ENCODE measurements around the gene RBP2. TPM values are rescaled to one million over a fixed set of nuclear protein-coding genes. Genes with fewer than 3 reads are reported as not detected.

The RBP2 gene
- total and polyA plus RNA-seq, 2 of the 8 experiments (the other 6 are each of a cell fraction or from before 2014, with no cell fraction given): not detected

- Histone ChIP-seq H3K4ac (replicated peaks; ENCODE audit: insufficient read length, low read depth, low read length) (no peak overlapping the region), H2BK15ac (ENCODE audit: low read length) (no peak overlapping the region), H2BK12ac (ENCODE audit: low read depth, low read length) (no peak overlapping the region), H3K27ac (ENCODE audit: low read depth, low read length) (no peak overlapping the region), H3K36me3 (ENCODE audit: control insufficient read depth in 2 of 4, insufficient read depth in 4 of 4, low read length in 3 of 4) (no peaks in the 10 kb centered on the region), H2AK5ac (ENCODE audit: low read depth, low read length) (no peak overlapping the region), H3K4me1 (replicated peaks in 1 of 4; ENCODE audit: control insufficient read depth in 3 of 4, insufficient read depth in 4 of 4, low read length in 3 of 4) (peaks cover 7 to 9% (median 8%) of the 10 kb centered on the region in 4 experiments; a peak in 4 of 7 replicates), H3K23me2 (ENCODE audit: low read depth, low read length) (no peaks in the 10 kb centered on the region), H3K9me3 (ENCODE audit: insufficient read depth in 2 of 2, low read depth in 1 of 2, low read length in 1 of 2) (no peaks in the 10 kb centered on the region), H3K27me3 (replicated peaks in 1 of 4; ENCODE audit: control insufficient read depth in 3 of 4, extremely low read depth in 1 of 4, insufficient read depth in 3 of 4, low read length in 3 of 4) (no peaks in the 10 kb centered on the region), H4K5ac (ENCODE audit: insufficient read length, low read depth, low read length) (no peak overlapping the region), H3K18ac (ENCODE audit: extremely low read depth, low read length) (no peak overlapping the region), H3K79me2 (ENCODE audit: control insufficient read depth in 1 of 2, insufficient read depth in 2 of 2, low read length in 2 of 2) (no peaks in the 10 kb centered on the region), H3K4me2 (ENCODE audit: insufficient read depth in 1 of 2, low read depth in 2 of 2, low read length in 2 of 2) (no peak overlapping the region), H3K14ac (ENCODE audit: insufficient read length) (no peak overlapping the region), H3K79me1 (ENCODE audit: low read depth, low read length) (no peaks in the 10 kb centered on the region), H2AFZ (ENCODE audit: low read length) (no peak overlapping the region), H3K23ac (ENCODE audit: insufficient read length) (no peak overlapping the region), H3K4me3 (ENCODE audit: extremely low read depth in 1 of 4, insufficient read depth in 2 of 4, low read depth in 3 of 4, low read length in 4 of 4) (no peak overlapping the region), H3K9ac (replicated peaks in 1 of 4; ENCODE audit: extremely low read depth in 1 of 4, low read depth in 3 of 4, low read length in 3 of 4) (no peak overlapping the region), H4K8ac (ENCODE audit: extremely low read depth, insufficient read depth, low read length) (no peak overlapping the region), H2BK20ac (ENCODE audit: low read length) (no peak overlapping the region), H4K20me1 (replicated peaks in 1 of 2; ENCODE audit: control insufficient read depth in 1 of 2, insufficient read depth in 2 of 2, low read length in 2 of 2) (no peaks in the 10 kb centered on the region), H4K91ac (replicated peaks; ENCODE audit: insufficient read length, low read length) (no peak overlapping the region), H3K56ac (replicated peaks; ENCODE audit: insufficient read length, low read depth, low read length) (no peak overlapping the region), H2BK120ac (replicated peaks; ENCODE audit: low read depth, low read length) (no peak overlapping the region), H2BK5ac (ENCODE audit: low read depth, low read length) (no peak overlapping the region)
- no peak for DNase-seq (ENCODE audit: low read depth in 1 of 2, low spot score in 2 of 2)
- ChIA-PET POLR2A (ENCODE audit: partially characterized antibody) (interaction anchor here (0.8 to 0.9 kb wide), 2 partner anchors 72 to 82 kb away, joined by 3 read pairs; no protein-coding TSS in a partner anchor), CTCF (ENCODE audit: partially characterized antibody) (interaction anchor here (0.7 kb wide), 1 partner anchor 22 kb away, joined by 3 read pairs; no protein-coding TSS in a partner anchor)
- no peak for FAIRE-seq
- TF ChIP-seq PHF8 (conservative IDR thresholded peaks at IDR 0.05; ENCODE audit: low read depth, low read length) (no peak), RFX5 (IDR thresholded peaks at IDR 0.05; ENCODE audit: borderline replicate concordance, low read depth, low read length) (no peak), GTF2F1 (IDR thresholded peaks at IDR 0.05; ENCODE audit: borderline replicate concordance, low read depth, low read length) (no peak), SAP30 (IDR thresholded peaks at IDR 0.05; ENCODE audit: insufficient read depth, insufficient replicate concordance, low read length) (no peak), TCF12 (IDR thresholded peaks at IDR 0.05; ENCODE audit: low read depth, low read length) (no peak), E2F6 (IDR thresholded peaks at IDR 0.05) (no peak), SIX5 (IDR thresholded peaks at IDR 0.05; ENCODE audit: low read depth, low read length) (no peak), RAD21 (IDR thresholded peaks at IDR 0.05 in 1 of 2, conservative IDR thresholded peaks at IDR 0.05 in 1 of 2; ENCODE audit: low read depth in 2 of 2, low read length in 2 of 2) (no peak), TBP (IDR thresholded peaks at IDR 0.05; ENCODE audit: low read depth, low read length) (no peak), POLR2AphosphoS5 (IDR thresholded peaks at IDR 0.05; ENCODE audit: low read depth, low read length) (no peak), TEAD4 (IDR thresholded peaks at IDR 0.05; ENCODE audit: low read depth, low read length) (no peak), YY1 (IDR thresholded peaks at IDR 0.05; ENCODE audit: low read depth, low read length) (no peak), CEBPB (IDR thresholded peaks at IDR 0.05; ENCODE audit: low read depth, low read length) (no peak), KDM1A (IDR thresholded peaks at IDR 0.05; ENCODE audit: borderline replicate concordance, low read length) (no peak), TAF7 (optimal IDR thresholded peaks at IDR 0.05; ENCODE audit: borderline replicate concordance, low read depth, low read length) (no peak), POLR2A (IDR thresholded peaks at IDR 0.05; ENCODE audit: control extremely low read depth in 1 of 2, low read depth in 2 of 2, low read length in 2 of 2) (no peak)
Observed at GRCh38 chr3:139460076-139460475, 16.2 kb downstream of the RBP2 start.
